Kidney epithelial cell (primary cell): Measurements from ENCODE around the gene CDK3. TPM values are rescaled to one million over a fixed set of nuclear protein-coding genes. Genes with fewer than 3 reads are reported as not detected.

Experiments
- DNase-seq: peaks from one replicate; pipeline ENCODE4 v3.0.0-alpha.2; 2010; ENCODE audit warnings: low read depth
- H3K27me3 ChIP-seq: 2 replicates; pipeline ENCODE4 v1.6.0; 2011; ENCODE audit warnings: low read length; ENCODE audit not compliant: control insufficient read depth, insufficient read depth
- H3K36me3 ChIP-seq: 2 replicates; pipeline ENCODE4 v1.5.1; 2011; ENCODE audit warnings: low read length; ENCODE audit not compliant: control insufficient read depth, insufficient read depth
- H3K4me3 ChIP-seq: 2 replicates; pipeline ENCODE4 v1.5.1; 2011; ENCODE audit warnings: low read depth, mild to moderate bottlenecking, control low read depth, low read length
- CTCF ChIP-seq: IDR thresholded peaks from 2 replicates; pipeline ENCODE4 v1.5.1; 2011; ENCODE audit warnings: mild to moderate bottlenecking, moderate library complexity, low read length, control low read depth, inconsistent platforms; ENCODE audit not compliant: insufficient read depth, poor library complexity, severe bottlenecking
- total RNA-seq: library from RNA; depleted of rRNA; stranded (reverse); fragments of >200 nt; gene quantifications from 2 replicates; pipeline ENCODE4 v1.2.3, GENCODE V29; 2015

Gene CDK3
- total RNA-seq, 1 donor from 2014 or later = 7.4 TPM

- no peak for DNase-seq
- no peaks in the 10 kb centered on the region for H3K36me3 ChIP-seq
- TF ChIP-seq CTCF = peak; percentile 39
- peak overlapping the region; percentile 45 for H3K4me3 ChIP-seq
- H3K27me3 ChIP-seq = no peaks in the 10 kb centered on the region
Measured at GRCh38 chr17:76026714-76027158, 26.1 kb downstream of the CDK3 start.

- peak within 1 kb of the TSS; percentile 45 for H3K4me3 ChIP-seq
- no peak for TF ChIP-seq CTCF
- H3K27me3 ChIP-seq = no peaks in the 10 kb centered on the region
- H3K36me3 ChIP-seq = no peaks in the 10 kb centered on the region
- DNase-seq = peak; percentile 32
Measured at GRCh38 chr17:76027159-76027839, 26.6 kb downstream of the CDK3 start, which contains the start of gene EVPL. EVPL (minus strand) TSS chr17:76027306; CDS start chr17:76027198, 108 bp downstream.

GRCh38 chr17:76032073-76032779 is 31.6 kb downstream of the CDK3 start:
- TF ChIP-seq CTCF = peak; percentile 22
- Histone ChIP-seq H3K36me3 (no peaks in the 10 kb centered on the region), H3K4me3 (no peak overlapping the region), H3K27me3 (no peaks in the 10 kb centered on the region)
- no peak for DNase-seq

- TF ChIP-seq CTCF = no peak
- no peak overlapping the region for H3K4me3 ChIP-seq
- no peaks in the 10 kb centered on the region for H3K27me3 ChIP-seq
- DNase-seq = no peak
- no peaks in the 10 kb centered on the region for H3K36me3 ChIP-seq
Measured at GRCh38 chr17:76032780-76033108, 32.1 kb downstream of the CDK3 start.

GRCh38 chr17:76033139-76033538 is 32.5 kb downstream of the CDK3 start:
- Histone ChIP-seq H3K4me3 (no peak overlapping the region), H3K36me3 (no peaks in the 10 kb centered on the region), H3K27me3 (no peaks in the 10 kb centered on the region)
- DNase-seq = no peak
- TF ChIP-seq CTCF = no peak
